Pulmonary artery endothelial cell (primary cell): ENCODE data around the gene CYBRD1. TPM values are rescaled to one million over a fixed set of nuclear protein-coding genes. Genes with fewer than 3 reads are reported as not detected.

Source experiments
- DNase-seq: peaks from one replicate; pipeline ENCODE4 v3.0.0-alpha.2; 2011; ENCODE audit warnings: low read depth, low spot score
- total RNA-seq: library from RNA; depleted of rRNA; stranded (reverse); fragments of >200 nt; gene quantifications from 2 replicates; pipeline ENCODE4 v1.2.3, GENCODE V29; 2014

Gene CYBRD1
- total RNA-seq, 1 donor from 2014 or later, result 36.2 TPM

GRCh38 chr2:171600126-171600525 lies 77.9 kb downstream of the CYBRD1 start:
- no peak for DNase-seq

GRCh38 chr2:171602352-171602751 lies 80.1 kb downstream of the CYBRD1 start:
- DNase-seq, result no peak

Other genes starting within 250 kb of the CYBRD1 start
- gene METTL8, start 88.5 kb upstream of the CYBRD1 start, total RNA-seq, result 12.7 and 21.2 TPM in 2 replicates
- 15.6 and 18.5 TPM in 2 replicates for gene DCAF17, start 88.2 kb upstream of the CYBRD1 start, total RNA-seq
- 152 and 171 TPM in 2 replicates for gene DYNC1I2, start 165.0 kb downstream of the CYBRD1 start, total RNA-seq